Left renal pelvis (tissue), 4 donors: ENCODE data around the gene KLK15. TPM values are rescaled to one million over a fixed set of nuclear protein-coding genes. Genes with fewer than 3 reads are reported as not detected.
"Not testable (repeated sequence)": the region's sequence is repeated elsewhere in the genome, so short reads cannot be mapped to it uniquely, and the experiment has no call there.

Source experiments
- DNase-seq, 4 donors: peaks; one replicate each; pipeline ENCODE4 v3.0.0-alpha.2; 2013; ENCODE audit warnings: low read depth in 4 of 4, low spot score in 3 of 4
- polyA plus RNA-seq, 4 donors: library from polyadenylated mRNA; unstranded; fragments of 120-200 nt; gene quantifications; one replicate each; pipeline ENCODE4 v1.2.1, GENCODE V29; 2013; ENCODE audit not compliant: insufficient read length in 4 of 4

Gene KLK15
- polyA plus RNA-seq, 4 donors = not detected

GRCh38 chr19:50821622-50822021 lies 11.8 kb downstream of the KLK15 start:
- DNase-seq = no peak

GRCh38 chr19:50821248-50821612 lies 12.1 kb downstream of the KLK15 start:
- DNase-seq = no peak

GRCh38 chr19:50820549-50821247 lies 12.7 kb downstream of the KLK15 start:
- DNase-seq = no peak

- no peak for DNase-seq
Measured at GRCh38 chr19:50820086-50820485, 13.3 kb downstream of the KLK15 start.

- no peak for DNase-seq
Measured at GRCh38 chr19:50819636-50820035, 13.7 kb downstream of the KLK15 start.

GRCh38 chr19:50818859-50819472 lies 14.4 kb downstream of the KLK15 start:
- DNase-seq = no peak

- no peak for DNase-seq
Measured at GRCh38 chr19:50817941-50818858, 15.2 kb downstream of the KLK15 start.

- no peak for DNase-seq
Measured at GRCh38 chr19:50815439-50815838, 17.9 kb downstream of the KLK15 start.

- no peak for DNase-seq
Measured at GRCh38 chr19:50814883-50815282, 18.5 kb downstream of the KLK15 start.

GRCh38 chr19:50812474-50812873 lies 20.9 kb downstream of the KLK15 start:
- DNase-seq = no peak

- DNase-seq = not testable (repeated sequence)
Measured at GRCh38 chr19:50811622-50812238, 21.6 kb downstream of the KLK15 start.

GRCh38 chr19:50808856-50809255 lies 24.5 kb downstream of the KLK15 start:
- DNase-seq = no peak

GRCh38 chr19:50804420-50805272 lies 28.7 kb downstream of the KLK15 start:
- peak; percentile 97 to 99 (median 98) for DNase-seq

GRCh38 chr19:50803633-50804419 lies 29.5 kb downstream of the KLK15 start:
- no peak for DNase-seq

- no peak for DNase-seq
Measured at GRCh38 chr19:50801107-50801506, 32.3 kb downstream of the KLK15 start.

- no peak for DNase-seq
Measured at GRCh38 chr19:50799547-50799851, 33.9 kb downstream of the KLK15 start.

- no peak for DNase-seq
Measured at GRCh38 chr19:50798659-50799546, 34.5 kb downstream of the KLK15 start.
